K562 (cell line): ENCODE results near the gene SEC24C. TPM values are rescaled to one million over a fixed set of nuclear protein-coding genes. Genes with fewer than 3 reads are reported as not detected.

Experiments
- ELF1 ChIP-seq: fragments of 200-800 bp; sonication (Bioruptor generic); IDR thresholded peaks from 2 replicates; pipeline ENCODE4 v1.6.1; 2016; ENCODE audit warnings: missing genetic modification characterization, missing compliant biosample characterization
- EWSR1 ChIP-seq: fragments of 450-650 bp; IDR thresholded peaks from 2 replicates; pipeline ENCODE4 v1.6.1; 2018; ENCODE audit warnings: borderline replicate concordance, mild to moderate bottlenecking, low read depth, moderate library complexity; ENCODE audit not compliant: partially characterized antibody
- FOXA3 ChIP-seq, 2 experiments: fragments of 450-650 bp in 1 of 2; sonication (generic) in 1 of 2; formaldehyde crosslinking; IDR thresholded peaks in 1 of 2; conservative IDR thresholded peaks in 1 of 2; 2 replicates each; pipeline versions ENCODE4 v1.4.0 to v1.8.0; 2020 to 2022; ENCODE audit warnings: mild to moderate bottlenecking in 2 of 2, missing genetic modification reagents in 1 of 2
- FOXJ2 ChIP-seq: fragments of 200-800 bp; sonication (Bioruptor generic); IDR thresholded peaks from 2 replicates; pipeline ENCODE4 v1.6.1; 2016; ENCODE audit warnings: missing genetic modification characterization, missing compliant biosample characterization
- FUS ChIP-seq: fragments of 200-400 bp; formaldehyde crosslinking; optimal IDR thresholded peaks from 2 replicates; pipeline ENCODE3; 2017; ENCODE audit warnings: low read depth, low read length
- JUND ChIP-seq, 2 experiments: IDR thresholded peaks; 2 replicates in 1 of 2; 3 replicates in 1 of 2; pipeline ENCODE4 v1.6.1; 2011; ENCODE audit warnings: borderline replicate concordance in 2 of 2, low read depth in 2 of 2, low read length in 2 of 2, improper control_type of control experiment in 1 of 2, missing biosample characterization in 1 of 2, missing genetic modification characterization in 1 of 2, missing genetic modification reagents in 1 of 2
- SAP30 ChIP-seq: fragments of 200-600 bp; sonication (generic); IDR thresholded peaks from 2 replicates; pipeline ENCODE4 v1.6.1; 2012; ENCODE audit warnings: borderline replicate concordance, low read depth, mild to moderate bottlenecking, moderate library complexity, low read length, control low read depth, inconsistent platforms; ENCODE audit not compliant: insufficient read depth, poor library complexity, severe bottlenecking
- STAT6 ChIP-seq: sonication (generic); formaldehyde crosslinking; IDR thresholded peaks from 2 replicates; pipeline ENCODE4 v1.8.1; 2023; ENCODE audit warnings: mild to moderate bottlenecking, missing genetic modification reagents
- THRA ChIP-seq: fragments of 450-650 bp; IDR thresholded peaks from 2 replicates; pipeline ENCODE4 v1.6.1; 2017; ENCODE audit warnings: mild to moderate bottlenecking, moderate library complexity
- polyA plus RNA-seq, 8 experiments: library from polyadenylated mRNA; depleted of rRNA in 4 of 8; stranded (reverse) in 5 of 8; unstranded in 3 of 8; fragments of >200 nt; fragmentation: Nextera tagmentation in 2 of 8; fragmentation: Illumina TruSeq in 1 of 8; extraction: Ambion mirVana in 2 of 8; extraction: Trizol in 1 of 8; gene quantifications; 2 replicates each; pipeline versions ENCODE4 v1.2.1 to v1.2.3, GENCODE V29; 2011 to 2014; ENCODE audit warnings: inconsistent platforms in 1 of 8, missing spikeins in 1 of 8
- total RNA-seq, 7 experiments: library from RNA; depleted of rRNA in 6 of 7; stranded (reverse); fragments of >200 nt in 6 of 7; fragmentation: Illumina TruSeq in 2 of 7; extraction: Trizol in 2 of 7; gene quantifications; 2 replicates each; pipeline versions ENCODE4 v1.2.1 to v1.2.3, GENCODE V29; 2011 to 2021; ENCODE audit warnings: low replicate concordance in 1 of 7
- TF ChIP-seq, protein P1 (sequence below): fragments of 250-450 bp; sonication (Bioruptor Pico); IDR thresholded peaks from 2 replicates; pipeline ENCODE4 v1.4.0; 2020
- TF ChIP-seq, protein P2 (sequence below): fragments of 450-650 bp; IDR thresholded peaks from one replicate; pipeline ENCODE4 v1.6.1; 2018; ENCODE audit warnings: mild to moderate bottlenecking, moderate library complexity; ENCODE audit not compliant: partially characterized antibody

The SEC24C gene
- total and polyA plus RNA-seq, 9 of the 15 experiments (the other 6 are each of a cell fraction or from before 2014, with no cell fraction given), result 19.0 to 115 (median 70.5) TPM

GRCh38 chr10:73781879-73782748, 37.9 kb downstream of the SEC24C start, which contains the start of gene CHCHD1 (continued):
- TF ChIP-seq, protein P1, sequence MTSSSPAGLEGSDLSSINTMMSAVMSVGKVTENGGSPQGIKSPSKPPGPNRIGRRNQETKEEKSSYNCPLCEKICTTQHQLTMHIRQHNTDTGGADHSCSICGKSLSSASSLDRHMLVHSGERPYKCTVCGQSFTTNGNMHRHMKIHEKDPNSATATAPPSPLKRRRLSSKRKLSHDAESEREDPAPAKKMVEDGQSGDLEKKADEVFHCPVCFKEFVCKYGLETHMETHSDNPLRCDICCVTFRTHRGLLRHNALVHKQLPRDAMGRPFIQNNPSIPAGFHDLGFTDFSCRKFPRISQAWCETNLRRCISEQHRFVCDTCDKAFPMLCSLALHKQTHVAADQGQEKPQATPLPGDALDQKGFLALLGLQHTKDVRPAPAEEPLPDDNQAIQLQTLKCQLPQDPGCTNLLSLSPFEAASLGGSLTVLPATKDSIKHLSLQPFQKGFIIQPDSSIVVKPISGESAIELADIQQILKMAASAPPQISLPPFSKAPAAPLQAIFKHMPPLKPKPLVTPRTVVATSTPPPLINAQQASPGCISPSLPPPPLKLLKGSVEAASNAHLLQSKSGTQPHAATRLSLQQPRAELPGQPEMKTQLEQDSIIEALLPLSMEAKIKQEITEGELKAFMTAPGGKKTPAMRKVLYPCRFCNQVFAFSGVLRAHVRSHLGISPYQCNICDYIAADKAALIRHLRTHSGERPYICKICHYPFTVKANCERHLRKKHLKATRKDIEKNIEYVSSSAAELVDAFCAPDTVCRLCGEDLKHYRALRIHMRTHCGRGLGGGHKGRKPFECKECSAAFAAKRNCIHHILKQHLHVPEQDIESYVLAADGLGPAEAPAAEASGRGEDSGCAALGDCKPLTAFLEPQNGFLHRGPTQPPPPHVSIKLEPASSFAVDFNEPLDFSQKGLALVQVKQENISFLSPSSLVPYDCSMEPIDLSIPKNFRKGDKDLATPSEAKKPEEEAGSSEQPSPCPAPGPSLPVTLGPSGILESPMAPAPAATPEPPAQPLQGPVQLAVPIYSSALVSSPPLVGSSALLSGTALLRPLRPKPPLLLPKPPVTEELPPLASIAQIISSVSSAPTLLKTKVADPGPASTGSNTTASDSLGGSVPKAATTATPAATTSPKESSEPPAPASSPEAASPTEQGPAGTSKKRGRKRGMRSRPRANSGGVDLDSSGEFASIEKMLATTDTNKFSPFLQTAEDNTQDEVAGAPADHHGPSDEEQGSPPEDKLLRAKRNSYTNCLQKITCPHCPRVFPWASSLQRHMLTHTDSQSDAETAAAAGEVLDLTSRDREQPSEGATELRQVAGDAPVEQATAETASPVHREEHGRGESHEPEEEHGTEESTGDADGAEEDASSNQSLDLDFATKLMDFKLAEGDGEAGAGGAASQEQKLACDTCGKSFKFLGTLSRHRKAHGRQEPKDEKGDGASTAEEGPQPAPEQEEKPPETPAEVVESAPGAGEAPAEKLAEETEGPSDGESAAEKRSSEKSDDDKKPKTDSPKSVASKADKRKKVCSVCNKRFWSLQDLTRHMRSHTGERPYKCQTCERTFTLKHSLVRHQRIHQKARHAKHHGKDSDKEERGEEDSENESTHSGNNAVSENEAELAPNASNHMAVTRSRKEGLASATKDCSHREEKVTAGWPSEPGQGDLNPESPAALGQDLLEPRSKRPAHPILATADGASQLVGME (CRISPR knock-in tag), result no peak
- TF ChIP-seq JUND (IDR thresholded peaks at IDR 0.05; ENCODE audit: borderline replicate concordance, low read depth, low read length) (peak; percentile 46), JUND (tag; IDR thresholded peaks at IDR 0.05; ENCODE audit: borderline replicate concordance, low read depth, low read length) (peak; percentile 47; the same call in 1 of the 3 replicates), STAT6 (CRISPR knock-in tag) (no peak; the same call in 1 of the 2 replicates), EWSR1 (no peak), FUS (no peak), FOXA3 (CRISPR knock-in tag; conservative IDR thresholded peaks at IDR 0.05 in 1 of 2, IDR thresholded peaks at IDR 0.05 in 1 of 2) (no peak), FOXJ2 (tag) (0 out of 2 replicates have a peak, but pooled peaks have one; percentile 19), THRA (no peak), SAP30 (peak; percentile 66), ELF1 (0 out of 2 replicates have a peak, but pooled peaks have one; percentile 12)
- TF ChIP-seq, protein P2, sequence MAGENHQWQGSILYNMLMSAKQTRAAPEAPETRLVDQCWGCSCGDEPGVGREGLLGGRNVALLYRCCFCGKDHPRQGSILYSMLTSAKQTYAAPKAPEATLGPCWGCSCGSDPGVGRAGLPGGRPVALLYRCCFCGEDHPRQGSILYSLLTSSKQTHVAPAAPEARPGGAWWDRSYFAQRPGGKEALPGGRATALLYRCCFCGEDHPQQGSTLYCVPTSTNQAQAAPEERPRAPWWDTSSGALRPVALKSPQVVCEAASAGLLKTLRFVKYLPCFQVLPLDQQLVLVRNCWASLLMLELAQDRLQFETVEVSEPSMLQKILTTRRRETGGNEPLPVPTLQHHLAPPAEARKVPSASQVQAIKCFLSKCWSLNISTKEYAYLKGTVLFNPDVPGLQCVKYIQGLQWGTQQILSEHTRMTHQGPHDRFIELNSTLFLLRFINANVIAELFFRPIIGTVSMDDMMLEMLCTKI, result no peak
